K562 (cell line): ENCODE measurements around the gene SLTM.

ENCODE experiments used
- KDM1A ChIP-seq, 2 experiments: fragments of 450-650 bp; IDR thresholded peaks; 2 replicates each; pipeline ENCODE4 v1.6.1; 2016; ENCODE audit warnings: mild to moderate bottlenecking in 2 of 2
- TRIM28 ChIP-seq: fragments of 450-650 bp; IDR thresholded peaks from 2 replicates; pipeline ENCODE4 v1.6.1; 2017
- ZKSCAN3 ChIP-seq: fragments of 250-450 bp; sonication (Bioruptor Pico); IDR thresholded peaks from 2 replicates; pipeline ENCODE4 v1.4.0; 2020
- TF ChIP-seq, protein P1 (sequence below): sonication (generic); formaldehyde crosslinking; IDR thresholded peaks from 2 replicates; pipeline ENCODE4 v1.8.1; 2022; ENCODE audit warnings: missing genetic modification reagents

DNA sequence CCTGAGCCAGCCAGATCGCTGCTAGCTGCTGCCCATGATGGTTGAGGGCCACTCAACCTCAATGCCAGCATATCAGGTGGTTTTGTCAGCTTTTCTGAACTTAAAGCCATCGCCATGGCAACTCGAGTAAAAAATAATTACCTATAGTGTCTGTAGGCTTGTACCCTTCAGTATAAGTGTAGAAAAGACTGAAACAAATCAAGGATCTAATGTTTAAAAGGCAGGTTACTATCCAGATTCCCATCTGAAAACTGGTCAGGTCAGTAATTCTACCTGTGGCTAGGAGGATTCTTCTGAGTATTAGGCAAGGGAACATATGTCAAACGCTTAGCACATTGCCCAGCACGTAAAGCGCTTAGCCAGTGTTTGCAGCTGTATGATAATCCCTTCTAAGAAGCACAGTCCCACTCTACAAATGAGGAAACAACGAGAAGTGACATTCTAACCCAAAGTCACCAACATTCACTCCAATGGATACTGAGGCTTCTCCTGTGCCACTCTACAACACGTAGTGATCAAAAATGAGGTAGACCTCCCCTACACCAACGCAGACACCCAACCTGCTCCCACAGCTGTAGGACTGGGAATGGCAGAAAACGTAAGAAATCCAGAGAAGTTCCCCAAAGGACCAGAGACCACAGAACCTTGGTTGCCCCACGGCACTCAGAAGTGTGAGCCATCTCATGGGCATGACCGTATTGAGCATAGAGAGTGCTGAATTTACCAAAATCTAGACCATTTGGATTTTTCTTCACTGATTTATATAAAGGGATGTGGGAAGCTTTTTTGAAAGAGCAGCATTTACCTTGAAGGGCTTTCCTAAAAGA is 55.3 kb downstream of the SLTM start:
- TF ChIP-seq, protein P1, sequence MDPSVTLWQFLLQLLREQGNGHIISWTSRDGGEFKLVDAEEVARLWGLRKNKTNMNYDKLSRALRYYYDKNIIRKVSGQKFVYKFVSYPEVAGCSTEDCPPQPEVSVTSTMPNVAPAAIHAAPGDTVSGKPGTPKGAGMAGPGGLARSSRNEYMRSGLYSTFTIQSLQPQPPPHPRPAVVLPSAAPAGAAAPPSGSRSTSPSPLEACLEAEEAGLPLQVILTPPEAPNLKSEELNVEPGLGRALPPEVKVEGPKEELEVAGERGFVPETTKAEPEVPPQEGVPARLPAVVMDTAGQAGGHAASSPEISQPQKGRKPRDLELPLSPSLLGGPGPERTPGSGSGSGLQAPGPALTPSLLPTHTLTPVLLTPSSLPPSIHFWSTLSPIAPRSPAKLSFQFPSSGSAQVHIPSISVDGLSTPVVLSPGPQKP (CRISPR knock-in tag): no peak
- no peak for TF ChIP-seq TRIM28
- no peak for TF ChIP-seq KDM1A (IDR thresholded peaks at IDR 0.05)
- TF ChIP-seq ZKSCAN3 (CRISPR knock-in tag): no peak
